Upper lobe of left lung (tissue), 4 donors: ENCODE measurements around the gene CDHR1.

Experiments used
- CTCF ChIP-seq, 6 experiments: fragments of 450-650 bp in 4 of 6; fragments of 200-600 bp in 2 of 6; sonication (generic) in 2 of 6; IDR thresholded peaks; one replicate each; pipeline ENCODE4 v1.5.1; 2016 to 2019; ENCODE audit warnings: antibody characterized with exemption in 6 of 6
- EP300 ChIP-seq, 4 donors: sonication (generic); formaldehyde crosslinking; IDR thresholded peaks; one replicate each; pipeline ENCODE4 v1.5.1; 2017; ENCODE audit warnings: antibody characterized with exemption in 4 of 4, control low read depth in 2 of 4
- POLR2A ChIP-seq, 4 donors: fragments of 450-650 bp; IDR thresholded peaks; one replicate each; pipeline ENCODE4 v1.5.1; 2016 to 2017; ENCODE audit warnings: antibody characterized with exemption in 4 of 4, mild to moderate bottlenecking in 2 of 4
- POLR2AphosphoS5 ChIP-seq, 2 donors: sonication (generic); formaldehyde crosslinking; IDR thresholded peaks; one replicate each; pipeline ENCODE4 v1.5.1; 2017; ENCODE audit warnings: antibody characterized with exemption in 2 of 2

GRCh38 chr10:84190621-84191020 is 3.7 kb upstream of the CDHR1 start:
- TF ChIP-seq EP300 (IDR thresholded peaks at IDR 0.05) (no peak), CTCF (IDR thresholded peaks at IDR 0.05) (no peak), POLR2A (IDR thresholded peaks at IDR 0.05) (no peak), POLR2AphosphoS5 (IDR thresholded peaks at IDR 0.05) (no peak)
